HEK293 (cell line): Measurements from ENCODE around the gene SHOC2.

Experiments used
- KLF16 ChIP-seq: fragments of 450-650 bp; formaldehyde crosslinking; IDR thresholded peaks from 2 replicates; pipeline ENCODE4 v1.5.1; 2017; ENCODE audit warnings: missing biosample characterization, missing genetic modification characterization
- ZBTB48 ChIP-seq: fragments of 450-650 bp; formaldehyde crosslinking; IDR thresholded peaks from 2 replicates; pipeline ENCODE4 v1.5.1; 2016; ENCODE audit warnings: missing biosample characterization, missing genetic modification characterization
- ZFP41 ChIP-seq: fragments of 450-650 bp; formaldehyde crosslinking; IDR thresholded peaks from 2 replicates; pipeline ENCODE4 v1.5.1; 2016; ENCODE audit warnings: missing biosample characterization, missing genetic modification characterization, borderline replicate concordance
- ZNF112 ChIP-seq: fragments of 450-650 bp; formaldehyde crosslinking; IDR thresholded peaks from 2 replicates; pipeline ENCODE4 v1.5.0; 2017; ENCODE audit warnings: missing biosample characterization, missing genetic modification characterization
- ZNF114 ChIP-seq: fragments of 450-650 bp; formaldehyde crosslinking; IDR thresholded peaks from 2 replicates; pipeline ENCODE4 v1.5.0; 2017; ENCODE audit warnings: missing biosample characterization, missing genetic modification characterization
- ZNF132 ChIP-seq: fragments of 450-650 bp; formaldehyde crosslinking; IDR thresholded peaks from 2 replicates; pipeline ENCODE4 v1.5.1; 2017; ENCODE audit warnings: missing biosample characterization, missing genetic modification characterization, borderline replicate concordance
- ZNF138 ChIP-seq: fragments of 450-650 bp; formaldehyde crosslinking; IDR thresholded peaks from 2 replicates; pipeline ENCODE4 v1.5.1; 2016; ENCODE audit warnings: missing biosample characterization, missing genetic modification characterization, borderline replicate concordance
- ZNF155 ChIP-seq: fragments of 450-650 bp; formaldehyde crosslinking; IDR thresholded peaks from 2 replicates; pipeline ENCODE4 v1.5.1; 2016; ENCODE audit warnings: missing biosample characterization, missing genetic modification characterization
- ZNF19 ChIP-seq: fragments of 450-650 bp; formaldehyde crosslinking; IDR thresholded peaks from 2 replicates; pipeline ENCODE4; 2016; ENCODE audit warnings: missing biosample characterization, missing genetic modification characterization, low read depth
- ZNF302 ChIP-seq: fragments of 450-650 bp; formaldehyde crosslinking; IDR thresholded peaks from 2 replicates; pipeline ENCODE4 v1.5.1; 2016; ENCODE audit warnings: missing biosample characterization, missing genetic modification characterization, low read depth
- ZNF426 ChIP-seq: fragments of 450-650 bp; formaldehyde crosslinking; IDR thresholded peaks from 2 replicates; pipeline ENCODE4 v1.5.1; 2017; ENCODE audit warnings: missing biosample characterization, missing genetic modification characterization, mild to moderate bottlenecking, inconsistent platforms, moderate library complexity
- ZNF433 ChIP-seq: fragments of 450-650 bp; formaldehyde crosslinking; IDR thresholded peaks from 2 replicates; pipeline ENCODE4 v1.5.1; 2016; ENCODE audit warnings: missing biosample characterization, missing genetic modification characterization, low read depth
- ZNF501 ChIP-seq: fragments of 450-650 bp; formaldehyde crosslinking; IDR thresholded peaks from 2 replicates; pipeline ENCODE4 v1.5.1; 2016; ENCODE audit warnings: missing biosample characterization, missing genetic modification characterization
- ZNF530 ChIP-seq: fragments of 450-650 bp; formaldehyde crosslinking; IDR thresholded peaks from 2 replicates; pipeline ENCODE4 v1.5.1; 2016; ENCODE audit warnings: low read depth, missing biosample characterization, missing genetic modification characterization
- ZNF548 ChIP-seq: fragments of 450-650 bp; formaldehyde crosslinking; IDR thresholded peaks from 2 replicates; pipeline ENCODE4 v1.5.1; 2016; ENCODE audit warnings: missing biosample characterization, missing genetic modification characterization
- ZNF600 ChIP-seq: fragments of 450-650 bp; formaldehyde crosslinking; IDR thresholded peaks from 2 replicates; pipeline ENCODE4 v1.5.1; 2016; ENCODE audit warnings: missing biosample characterization, missing genetic modification characterization
- ZNF624 ChIP-seq: fragments of 450-650 bp; formaldehyde crosslinking; IDR thresholded peaks from 2 replicates; pipeline ENCODE4 v1.5.1; 2017; ENCODE audit warnings: missing biosample characterization, missing genetic modification characterization
- ZNF664 ChIP-seq: fragments of 450-650 bp; formaldehyde crosslinking; IDR thresholded peaks from 2 replicates; pipeline ENCODE4 v1.5.1; 2016; ENCODE audit warnings: missing biosample characterization, missing genetic modification characterization
- ZNF670 ChIP-seq: fragments of 450-650 bp; formaldehyde crosslinking; IDR thresholded peaks from 2 replicates; pipeline ENCODE4 v1.5.1; 2016; ENCODE audit warnings: missing biosample characterization, missing genetic modification characterization, low read depth
- ZNF747 ChIP-seq: fragments of 450-650 bp; formaldehyde crosslinking; IDR thresholded peaks from 2 replicates; pipeline ENCODE4 v1.5.1; 2016; ENCODE audit warnings: missing biosample characterization, missing genetic modification characterization
- ZNF768 ChIP-seq: fragments of 450-650 bp; formaldehyde crosslinking; IDR thresholded peaks from 2 replicates; pipeline ENCODE4 v1.5.1; 2018; ENCODE audit warnings: missing biosample characterization, mild to moderate bottlenecking, missing genetic modification characterization
- ZNF791 ChIP-seq: fragments of 450-650 bp; formaldehyde crosslinking; IDR thresholded peaks from 2 replicates; pipeline ENCODE4 v1.5.1; 2016; ENCODE audit warnings: missing biosample characterization, missing genetic modification characterization
- ZSCAN23 ChIP-seq: fragments of 450-650 bp; formaldehyde crosslinking; IDR thresholded peaks from 2 replicates; pipeline ENCODE4 v1.5.1; 2016; ENCODE audit warnings: missing biosample characterization, missing genetic modification characterization
- ZSCAN30 ChIP-seq: fragments of 450-650 bp; IDR thresholded peaks from 2 replicates; pipeline ENCODE4 v1.5.1; 2018; ENCODE audit warnings: missing biosample characterization, mild to moderate bottlenecking, missing genetic modification characterization, moderate library complexity
- TF ChIP-seq, protein P1 (sequence below): fragments of 450-650 bp; formaldehyde crosslinking; IDR thresholded peaks from 2 replicates; pipeline ENCODE4 v1.5.1; 2016; ENCODE audit warnings: missing biosample characterization, missing genetic modification characterization
- TF ChIP-seq, protein P2 (sequence below): fragments of 450-650 bp; formaldehyde crosslinking; IDR thresholded peaks from 2 replicates; pipeline ENCODE4 v1.5.1; 2016; ENCODE audit warnings: missing biosample characterization, missing genetic modification characterization
- TF ChIP-seq, protein P3 (sequence below): fragments of 450-650 bp; IDR thresholded peaks from 2 replicates; pipeline ENCODE4 v1.5.1; 2018; ENCODE audit warnings: missing biosample characterization, missing genetic modification characterization
- TF ChIP-seq, protein P4 (sequence below): fragments of 450-650 bp; formaldehyde crosslinking; conservative IDR thresholded peaks from 2 replicates; pipeline ENCODE4 v1.5.1; 2016; ENCODE audit warnings: low read depth, missing biosample characterization, missing genetic modification characterization

The SHOC2 gene

DNA sequence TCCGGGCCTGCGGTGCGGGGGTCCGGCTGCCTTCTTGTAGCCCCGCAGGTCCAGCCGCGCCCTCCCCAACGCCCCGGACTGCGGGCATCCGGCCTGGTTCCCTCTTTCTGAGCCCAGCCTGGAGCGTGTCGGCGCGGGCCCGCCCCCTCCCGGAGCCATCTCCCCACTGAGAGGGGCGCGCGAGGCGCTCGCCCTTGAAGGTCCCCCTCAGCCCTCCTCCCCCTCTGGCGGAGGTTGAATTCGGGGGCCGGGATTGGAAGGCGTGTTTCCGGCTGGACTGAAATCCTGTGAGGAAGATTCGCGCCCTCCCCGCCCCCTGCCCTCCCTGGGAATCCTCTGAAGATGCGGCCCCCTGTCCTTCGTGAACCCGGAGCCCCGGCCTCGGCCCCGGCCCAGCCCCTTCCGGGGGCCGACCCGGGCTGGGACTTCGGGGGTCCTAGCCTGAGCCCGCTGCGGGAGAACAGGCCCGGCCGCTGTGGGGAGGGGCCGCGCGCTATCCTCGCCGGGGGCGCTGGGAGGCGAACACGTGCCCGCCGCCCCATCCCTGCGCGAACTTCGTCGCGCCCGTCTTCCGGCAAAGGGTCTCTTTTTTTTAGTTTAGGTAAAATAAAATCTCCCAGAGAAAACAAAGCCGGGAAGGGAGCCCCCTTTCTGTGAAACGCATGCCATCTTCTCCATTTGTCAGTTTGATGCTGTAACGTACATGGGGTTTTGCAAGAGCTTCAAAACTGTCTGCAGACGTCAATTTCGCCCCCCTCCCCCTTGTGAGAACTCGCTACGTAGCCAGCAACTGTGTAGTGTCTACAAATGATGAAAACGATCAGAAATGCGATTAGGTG is 47.0 kb upstream of the SHOC2 start (continued):
- TF ChIP-seq ZNF426 (tag by site-specific recombination): no peak
- TF ChIP-seq ZNF19 (tag by site-specific recombination): no peak
- no peak for TF ChIP-seq ZNF132 (tag by site-specific recombination)
- peak; percentile 69; the same call in 1 of the 2 replicates for TF ChIP-seq ZNF501 (tag by site-specific recombination)
- no peak for TF ChIP-seq ZNF155 (tag by site-specific recombination)
- peak; percentile 52; the same call in 1 of the 2 replicates for TF ChIP-seq ZSCAN30
- no peak for TF ChIP-seq ZNF548 (tag by site-specific recombination)
- TF ChIP-seq ZFP41 (tag by site-specific recombination): no peak
- no peak for TF ChIP-seq ZNF670 (tag by site-specific recombination)
- no peak for TF ChIP-seq ZNF664
- TF ChIP-seq, protein P1, sequence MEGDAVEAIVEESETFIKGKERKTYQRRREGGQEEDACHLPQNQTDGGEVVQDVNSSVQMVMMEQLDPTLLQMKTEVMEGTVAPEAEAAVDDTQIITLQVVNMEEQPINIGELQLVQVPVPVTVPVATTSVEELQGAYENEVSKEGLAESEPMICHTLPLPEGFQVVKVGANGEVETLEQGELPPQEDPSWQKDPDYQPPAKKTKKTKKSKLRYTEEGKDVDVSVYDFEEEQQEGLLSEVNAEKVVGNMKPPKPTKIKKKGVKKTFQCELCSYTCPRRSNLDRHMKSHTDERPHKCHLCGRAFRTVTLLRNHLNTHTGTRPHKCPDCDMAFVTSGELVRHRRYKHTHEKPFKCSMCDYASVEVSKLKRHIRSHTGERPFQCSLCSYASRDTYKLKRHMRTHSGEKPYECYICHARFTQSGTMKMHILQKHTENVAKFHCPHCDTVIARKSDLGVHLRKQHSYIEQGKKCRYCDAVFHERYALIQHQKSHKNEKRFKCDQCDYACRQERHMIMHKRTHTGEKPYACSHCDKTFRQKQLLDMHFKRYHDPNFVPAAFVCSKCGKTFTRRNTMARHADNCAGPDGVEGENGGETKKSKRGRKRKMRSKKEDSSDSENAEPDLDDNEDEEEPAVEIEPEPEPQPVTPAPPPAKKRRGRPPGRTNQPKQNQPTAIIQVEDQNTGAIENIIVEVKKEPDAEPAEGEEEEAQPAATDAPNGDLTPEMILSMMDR (tag by site-specific recombination): peak; percentile 51
- TF ChIP-seq, protein P2, sequence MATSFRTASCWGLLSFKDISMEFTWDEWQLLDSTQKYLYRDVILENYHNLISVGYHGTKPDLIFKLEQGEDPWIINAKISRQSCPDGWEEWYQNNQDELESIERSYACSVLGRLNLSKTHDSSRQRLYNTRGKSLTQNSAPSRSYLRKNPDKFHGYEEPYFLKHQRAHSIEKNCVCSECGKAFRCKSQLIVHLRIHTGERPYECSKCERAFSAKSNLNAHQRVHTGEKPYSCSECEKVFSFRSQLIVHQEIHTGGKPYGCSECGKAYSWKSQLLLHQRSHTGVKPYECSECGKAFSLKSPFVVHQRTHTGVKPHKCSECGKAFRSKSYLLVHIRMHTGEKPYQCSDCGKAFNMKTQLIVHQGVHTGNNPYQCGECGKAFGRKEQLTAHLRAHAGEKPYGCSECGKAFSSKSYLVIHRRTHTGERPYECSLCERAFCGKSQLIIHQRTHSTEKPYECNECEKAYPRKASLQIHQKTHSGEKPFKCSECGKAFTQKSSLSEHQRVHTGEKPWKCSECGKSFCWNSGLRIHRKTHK (tag by site-specific recombination): no peak
- TF ChIP-seq ZNF112 (tag by site-specific recombination): no peak
- peak; percentile 93; the same call in 1 of the 2 replicates for TF ChIP-seq KLF16
- no peak for TF ChIP-seq ZNF791 (tag by site-specific recombination)
- no peak for TF ChIP-seq ZNF114
- TF ChIP-seq ZNF433 (tag by site-specific recombination): no peak
- no peak for TF ChIP-seq ZNF624 (tag by site-specific recombination)
- TF ChIP-seq ZNF747 (tag by site-specific recombination): no peak
- TF ChIP-seq, protein P3, sequence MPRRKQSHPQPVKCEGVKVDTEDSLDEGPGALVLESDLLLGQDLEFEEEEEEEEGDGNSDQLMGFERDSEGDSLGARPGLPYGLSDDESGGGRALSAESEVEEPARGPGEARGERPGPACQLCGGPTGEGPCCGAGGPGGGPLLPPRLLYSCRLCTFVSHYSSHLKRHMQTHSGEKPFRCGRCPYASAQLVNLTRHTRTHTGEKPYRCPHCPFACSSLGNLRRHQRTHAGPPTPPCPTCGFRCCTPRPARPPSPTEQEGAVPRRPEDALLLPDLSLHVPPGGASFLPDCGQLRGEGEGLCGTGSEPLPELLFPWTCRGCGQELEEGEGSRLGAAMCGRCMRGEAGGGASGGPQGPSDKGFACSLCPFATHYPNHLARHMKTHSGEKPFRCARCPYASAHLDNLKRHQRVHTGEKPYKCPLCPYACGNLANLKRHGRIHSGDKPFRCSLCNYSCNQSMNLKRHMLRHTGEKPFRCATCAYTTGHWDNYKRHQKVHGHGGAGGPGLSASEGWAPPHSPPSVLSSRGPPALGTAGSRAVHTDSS (tag by site-specific recombination): 0 out of 2 replicates have a peak, but pooled peaks have one; percentile 4
- TF ChIP-seq ZNF530 (tag by site-specific recombination): no peak
- TF ChIP-seq ZNF600: no peak
- no peak for TF ChIP-seq ZNF768
- peak; percentile 49; the same call in 1 of the 2 replicates for TF ChIP-seq ZBTB48 (tag by site-specific recombination)
- no peak for TF ChIP-seq ZNF138 (tag by site-specific recombination)
- TF ChIP-seq, protein P4, sequence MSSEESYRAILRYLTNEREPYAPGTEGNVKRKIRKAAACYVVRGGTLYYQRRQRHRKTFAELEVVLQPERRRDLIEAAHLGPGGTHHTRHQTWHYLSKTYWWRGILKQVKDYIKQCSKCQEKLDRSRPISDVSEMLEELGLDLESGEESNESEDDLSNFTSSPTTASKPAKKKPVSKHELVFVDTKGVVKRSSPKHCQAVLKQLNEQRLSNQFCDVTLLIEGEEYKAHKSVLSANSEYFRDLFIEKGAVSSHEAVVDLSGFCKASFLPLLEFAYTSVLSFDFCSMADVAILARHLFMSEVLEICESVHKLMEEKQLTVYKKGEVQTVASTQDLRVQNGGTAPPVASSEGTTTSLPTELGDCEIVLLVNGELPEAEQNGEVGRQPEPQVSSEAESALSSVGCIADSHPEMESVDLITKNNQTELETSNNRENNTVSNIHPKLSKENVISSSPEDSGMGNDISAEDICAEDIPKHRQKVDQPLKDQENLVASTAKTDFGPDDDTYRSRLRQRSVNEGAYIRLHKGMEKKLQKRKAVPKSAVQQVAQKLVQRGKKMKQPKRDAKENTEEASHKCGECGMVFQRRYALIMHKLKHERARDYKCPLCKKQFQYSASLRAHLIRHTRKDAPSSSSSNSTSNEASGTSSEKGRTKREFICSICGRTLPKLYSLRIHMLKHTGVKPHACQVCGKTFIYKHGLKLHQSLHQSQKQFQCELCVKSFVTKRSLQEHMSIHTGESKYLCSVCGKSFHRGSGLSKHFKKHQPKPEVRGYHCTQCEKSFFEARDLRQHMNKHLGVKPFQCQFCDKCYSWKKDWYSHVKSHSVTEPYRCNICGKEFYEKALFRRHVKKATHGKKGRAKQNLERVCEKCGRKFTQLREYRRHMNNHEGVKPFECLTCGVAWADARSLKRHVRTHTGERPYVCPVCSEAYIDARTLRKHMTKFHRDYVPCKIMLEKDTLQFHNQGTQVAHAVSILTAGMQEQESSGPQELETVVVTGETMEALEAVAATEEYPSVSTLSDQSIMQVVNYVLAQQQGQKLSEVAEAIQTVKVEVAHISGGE (tag by site-specific recombination): peak; percentile 95
- no peak for TF ChIP-seq ZNF302 (tag by site-specific recombination)
- no peak for TF ChIP-seq ZSCAN23 (tag by site-specific recombination)
